ENCODE results near the gene PLPPR2.
A peak's percentile ranks its signal among the peaks of the same experiment; 100 is the strongest.
"Not testable (repeated sequence)": the region's sequence is repeated elsewhere in the genome, so short reads cannot be mapped to it uniquely, and the experiment has no call there.

The PLPPR2 gene, protein sequence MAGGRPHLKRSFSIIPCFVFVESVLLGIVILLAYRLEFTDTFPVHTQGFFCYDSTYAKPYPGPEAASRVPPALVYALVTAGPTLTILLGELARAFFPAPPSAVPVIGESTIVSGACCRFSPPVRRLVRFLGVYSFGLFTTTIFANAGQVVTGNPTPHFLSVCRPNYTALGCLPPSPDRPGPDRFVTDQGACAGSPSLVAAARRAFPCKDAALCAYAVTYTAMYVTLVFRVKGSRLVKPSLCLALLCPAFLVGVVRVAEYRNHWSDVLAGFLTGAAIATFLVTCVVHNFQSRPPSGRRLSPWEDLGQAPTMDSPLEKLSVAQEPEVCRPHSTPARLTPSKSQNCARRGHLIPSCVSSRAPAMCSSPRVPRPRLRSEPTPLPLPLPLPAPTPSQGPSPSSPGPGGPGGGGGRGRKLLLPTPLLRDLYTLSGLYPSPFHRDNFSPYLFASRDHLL

DNA sequence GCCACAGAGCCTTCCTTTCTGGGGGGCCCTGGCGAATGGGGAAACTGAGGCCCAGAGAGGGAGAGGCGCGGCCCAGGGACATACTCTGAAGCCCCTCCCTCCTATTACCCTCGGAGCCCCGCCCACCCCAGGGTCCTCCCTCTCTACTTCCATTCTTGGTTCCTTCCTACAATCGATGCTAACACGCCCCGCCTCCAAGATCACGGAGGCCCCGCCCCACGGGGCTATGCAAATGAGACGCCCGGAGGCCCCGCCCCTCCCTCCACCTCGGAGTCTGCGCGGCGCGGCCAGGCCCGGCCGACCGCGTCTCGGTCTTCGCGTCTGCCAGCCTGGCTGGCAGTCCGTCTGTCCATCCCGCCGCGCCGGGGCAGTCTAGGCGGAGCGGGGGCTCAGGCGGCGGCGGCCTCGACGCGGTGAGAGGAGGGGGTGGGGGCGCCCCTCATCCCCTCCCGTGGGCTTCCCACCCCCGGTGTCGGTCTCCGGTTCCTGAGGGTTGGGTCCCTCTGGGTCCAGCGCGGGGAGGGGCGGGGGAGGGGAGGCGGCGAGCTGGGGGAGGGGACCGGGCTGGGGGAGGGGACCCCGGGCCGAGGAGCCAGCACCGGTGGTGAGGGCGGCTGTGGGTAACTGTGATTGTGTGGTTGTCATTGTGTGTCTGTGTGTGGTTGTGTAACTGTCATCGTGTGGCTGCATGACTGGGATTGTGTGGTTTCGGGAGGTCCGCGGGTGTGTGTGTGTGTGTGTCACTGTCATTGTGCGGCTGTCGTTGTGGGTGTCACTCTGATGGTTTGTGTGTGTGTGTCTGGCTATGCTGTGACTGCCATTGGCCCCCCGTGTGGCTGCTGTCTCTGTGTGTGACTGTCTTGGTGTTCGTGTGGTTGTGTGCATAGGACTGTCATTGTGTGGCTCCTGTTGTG is at the start of gene PLPPR2:
TSS of gene PLPPR2 (plus strand) at position 273 of the 914 bp plus-strand sequence. CDS start 2,242 bp downstream, outside the sequence.
- peak; percentile 49 to 66 for DNase-seq (ENCODE audit: low read depth in 2 of 2)

DNA sequence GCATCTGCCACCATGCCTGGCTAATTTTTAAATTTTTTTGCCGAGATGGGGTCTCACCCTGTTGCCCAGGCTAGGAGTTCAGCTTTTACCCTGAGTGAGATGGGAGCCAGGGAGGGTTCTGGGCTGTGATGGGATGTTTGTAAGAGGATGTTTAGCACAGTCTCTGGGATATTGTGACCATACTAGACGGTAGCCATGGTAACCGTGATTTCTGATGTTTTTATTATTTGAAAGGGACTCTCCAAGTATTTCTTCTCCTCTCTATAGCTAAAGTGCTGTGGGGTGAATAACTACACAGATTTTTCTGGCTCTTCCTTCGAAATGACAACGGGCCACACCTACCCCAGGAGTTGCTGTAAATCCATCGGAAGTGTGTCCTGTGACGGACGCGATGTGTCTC is 48.9 kb upstream of the PLPPR2 start:
- no peak for DNase-seq (ENCODE audit: low read depth in 2 of 2)

DNA sequence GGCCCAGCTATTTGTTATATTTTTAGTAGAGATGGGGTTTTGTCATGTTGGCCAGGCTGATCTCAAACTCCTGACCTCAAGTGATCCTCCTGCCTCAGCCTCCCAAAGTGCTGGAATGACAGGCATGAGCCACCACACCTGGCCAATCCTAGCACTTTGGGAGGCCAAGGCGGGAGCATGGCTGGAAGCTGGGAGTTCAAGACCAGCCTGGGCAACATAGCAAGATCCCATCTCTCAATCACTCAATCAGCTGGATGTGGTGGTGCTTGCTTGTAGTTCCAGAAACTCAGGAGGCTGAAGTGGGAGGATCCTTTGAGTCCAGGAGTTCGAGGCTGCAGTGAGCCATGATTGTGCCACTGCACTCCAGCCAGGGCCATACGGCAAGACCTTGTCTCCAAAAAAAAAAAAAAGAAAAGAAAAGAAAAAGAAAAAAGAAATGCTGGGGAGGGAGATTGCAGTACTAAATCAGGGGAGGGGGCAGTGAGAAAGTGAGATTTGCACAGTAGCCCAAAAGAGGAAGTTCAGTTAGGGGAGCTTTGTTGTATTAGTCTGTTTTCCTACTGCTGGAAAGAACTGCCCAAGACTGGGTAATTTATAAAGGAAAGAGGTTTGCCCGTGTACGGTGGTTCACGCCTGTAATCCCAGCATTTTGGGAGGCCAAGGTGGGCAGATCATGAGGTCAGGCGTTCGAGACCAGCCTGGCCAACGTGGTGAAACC is 34.8 kb upstream of the PLPPR2 start:
- DNase-seq (ENCODE audit: low read depth in 2 of 2), result not testable (repeated sequence)

DNA sequence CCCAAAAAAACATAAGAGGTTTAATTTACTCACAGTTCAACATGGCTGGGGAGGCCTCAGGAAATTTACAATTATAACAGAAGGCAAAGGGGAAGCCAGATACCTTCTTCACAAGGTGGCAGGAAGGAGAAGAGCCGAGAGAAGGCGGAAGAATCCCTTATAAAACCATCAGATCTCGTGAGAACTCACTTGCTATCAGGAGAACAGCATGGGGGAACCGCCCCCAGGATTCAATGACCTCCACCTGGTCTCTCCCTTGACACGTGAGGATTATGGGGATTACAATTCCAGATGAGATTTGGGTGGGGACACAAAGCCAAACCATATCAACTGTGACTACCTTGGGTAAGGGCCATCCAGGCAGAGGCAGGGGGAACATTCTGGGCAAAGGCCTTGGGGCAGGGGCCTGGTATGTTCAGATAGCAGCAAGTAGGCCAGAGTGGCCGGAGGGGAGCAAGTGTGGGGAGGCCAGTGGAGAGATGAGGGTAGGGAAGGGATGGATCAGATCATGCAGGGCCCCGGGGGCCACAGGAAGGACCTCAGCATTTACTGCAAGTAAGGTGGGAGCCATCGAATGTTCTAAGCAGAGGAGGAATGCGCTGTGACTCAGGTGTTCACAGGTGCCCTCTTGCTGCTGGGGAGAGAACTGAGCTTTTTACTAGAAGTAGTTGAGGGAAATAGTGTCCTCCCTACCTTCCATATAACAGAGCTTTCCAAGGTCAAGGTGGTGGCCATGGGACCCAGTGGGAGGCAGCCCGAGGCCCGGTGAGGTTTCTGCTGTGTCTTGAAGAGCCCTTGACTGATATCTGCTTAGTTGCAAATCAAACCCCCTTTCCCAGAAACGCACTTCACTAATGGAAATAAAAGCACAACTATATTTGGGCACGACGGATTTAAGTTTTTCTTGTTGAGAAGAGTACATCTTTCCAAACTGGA is 33.8 kb upstream of the PLPPR2 start:
- DNase-seq (ENCODE audit: low read depth in 2 of 2), result no peak

DNA sequence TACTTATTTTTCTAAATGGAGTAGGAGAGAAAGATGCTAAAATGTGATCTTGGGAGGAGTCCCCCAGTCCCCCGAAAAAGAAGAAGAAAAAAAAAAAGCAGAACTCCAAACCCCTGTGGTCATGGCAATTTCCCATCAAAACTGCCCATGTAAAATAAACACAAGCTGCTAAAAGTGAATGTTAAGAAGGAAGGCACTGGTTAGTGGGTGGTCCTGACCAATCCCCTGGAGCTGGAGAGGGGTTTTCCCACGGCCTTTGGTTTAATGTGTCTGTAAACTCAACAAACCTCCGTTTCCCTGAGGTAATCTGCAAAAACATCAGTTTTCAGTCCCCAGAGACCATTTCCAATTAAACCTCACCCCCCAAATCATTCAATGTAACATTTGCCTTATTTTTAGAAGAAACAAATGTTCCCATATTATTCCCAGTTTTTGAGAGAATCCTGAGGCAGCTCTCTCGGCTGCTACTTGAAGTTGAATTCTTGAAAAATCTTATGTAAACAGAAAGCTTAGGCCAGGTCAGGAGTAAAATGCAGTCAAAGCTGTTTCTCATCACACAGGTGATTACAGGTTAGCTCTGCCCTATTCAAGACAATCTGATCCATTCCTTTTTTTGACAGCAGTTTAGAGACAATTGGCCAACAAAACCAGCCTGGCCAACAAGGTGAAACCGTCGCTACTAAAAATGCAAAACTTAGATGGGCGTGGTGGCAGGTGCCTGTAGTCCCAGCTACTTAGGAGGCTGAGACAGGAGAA is 32.8 kb upstream of the PLPPR2 start:
- DNase-seq (ENCODE audit: low read depth in 2 of 2), result no peak

DNA sequence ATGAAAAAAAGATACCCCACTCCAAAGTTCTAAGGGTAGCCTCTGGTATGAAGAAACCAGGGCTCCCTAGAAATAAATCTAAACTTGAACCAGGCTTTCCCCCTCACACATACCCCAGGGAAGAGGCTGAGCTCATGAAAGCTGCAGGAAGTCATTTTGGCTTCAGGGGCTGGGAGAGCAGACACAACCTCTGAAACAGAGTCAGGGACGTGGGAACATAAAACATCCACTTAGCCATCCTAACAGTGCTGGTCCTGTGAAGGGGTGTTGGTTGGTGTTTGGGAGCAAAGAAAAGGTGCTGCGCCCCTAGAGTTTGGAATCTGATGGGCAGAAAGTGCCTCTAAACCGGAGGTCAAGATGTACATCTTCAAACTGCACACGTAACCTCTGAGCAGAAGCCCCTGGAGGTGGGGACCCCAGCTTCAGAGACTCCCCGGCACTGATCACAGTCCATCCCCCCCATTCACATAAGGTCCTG is 31.6 kb upstream of the PLPPR2 start:
- no peak for DNase-seq (ENCODE audit: low read depth in 2 of 2)

DNA sequence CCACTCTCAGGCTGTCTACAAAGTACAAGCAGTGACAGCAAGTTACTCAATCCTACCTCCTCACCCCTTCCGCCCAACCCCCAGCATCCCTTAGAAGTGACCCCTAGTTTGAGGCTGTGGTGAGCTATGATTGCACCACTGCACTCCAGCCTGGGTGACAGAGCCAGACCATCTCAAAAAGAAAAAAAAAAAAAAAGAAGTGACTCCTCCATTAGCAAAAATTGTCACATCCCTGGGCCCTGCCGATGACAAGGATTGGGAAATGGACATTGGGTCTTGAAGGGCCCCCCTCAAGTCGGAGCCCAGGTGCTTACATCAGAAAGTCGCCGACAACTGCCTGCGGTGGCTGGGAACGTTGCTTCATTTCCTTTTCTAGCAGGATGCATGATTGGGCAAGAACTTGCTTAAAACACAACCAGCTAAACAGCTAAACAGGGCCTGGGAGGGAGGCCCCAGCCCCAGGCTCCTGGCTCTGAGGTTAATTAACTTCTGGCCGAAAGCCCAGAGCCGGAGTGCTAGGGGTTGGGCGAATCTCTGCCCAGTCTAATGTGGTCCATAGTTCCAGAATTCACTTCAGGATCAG is 31.1 kb upstream of the PLPPR2 start:
- DNase-seq (ENCODE audit: low read depth in 2 of 2), result no peak

DNA sequence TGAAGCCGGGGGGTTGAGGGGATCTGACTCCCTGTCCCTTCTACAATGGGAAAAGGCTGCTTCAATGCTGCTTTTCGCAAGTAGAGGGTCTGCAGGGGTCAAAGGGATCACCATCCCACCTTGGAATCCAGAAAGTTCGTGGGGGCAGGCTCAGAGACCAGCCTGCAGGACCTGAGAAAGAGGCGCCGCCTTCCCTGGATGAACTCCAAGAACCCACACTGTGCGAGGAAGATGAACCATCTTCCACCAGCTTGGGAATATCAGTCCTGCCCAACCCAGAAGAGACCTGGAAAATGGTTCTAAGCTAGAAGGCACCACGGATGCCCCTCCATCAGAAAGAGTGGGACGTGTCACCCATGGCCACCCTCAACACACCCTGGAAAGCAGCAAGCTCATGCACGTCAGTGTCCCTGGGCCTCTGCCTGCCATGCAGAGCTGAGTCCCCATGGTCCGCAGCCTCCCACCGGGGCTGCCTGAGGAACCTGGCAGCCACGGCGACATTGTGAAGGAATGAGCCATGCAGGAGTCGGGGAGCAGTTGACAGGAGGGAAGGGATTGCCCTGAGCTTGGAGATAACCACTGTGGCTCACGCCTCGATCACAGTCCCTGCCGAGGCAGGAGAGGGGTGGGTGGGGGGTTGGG is 30.4 kb upstream of the PLPPR2 start:
- DNase-seq (ENCODE audit: low read depth in 2 of 2), result no peak

DNA sequence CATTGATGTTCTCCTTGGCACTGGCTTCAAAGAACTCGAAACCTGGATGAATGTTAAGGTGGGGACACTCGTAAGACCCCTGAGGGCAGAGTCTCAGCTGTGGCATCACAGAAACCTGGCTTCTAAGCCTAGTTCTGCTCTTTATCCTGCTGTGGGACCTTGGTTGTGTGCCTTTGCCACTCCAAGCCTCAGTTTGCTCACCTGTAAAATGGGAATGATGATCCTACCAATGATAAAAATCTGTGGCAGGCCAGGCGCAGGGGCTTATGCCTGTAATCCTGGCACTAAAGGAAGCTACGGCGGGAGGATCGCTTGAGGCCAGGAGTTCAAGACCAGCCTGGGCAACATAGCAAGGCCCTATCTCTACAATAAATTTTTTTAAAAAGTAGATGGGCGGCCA is 29.7 kb upstream of the PLPPR2 start:
- DNase-seq (ENCODE audit: low read depth in 2 of 2), result no peak

DNA sequence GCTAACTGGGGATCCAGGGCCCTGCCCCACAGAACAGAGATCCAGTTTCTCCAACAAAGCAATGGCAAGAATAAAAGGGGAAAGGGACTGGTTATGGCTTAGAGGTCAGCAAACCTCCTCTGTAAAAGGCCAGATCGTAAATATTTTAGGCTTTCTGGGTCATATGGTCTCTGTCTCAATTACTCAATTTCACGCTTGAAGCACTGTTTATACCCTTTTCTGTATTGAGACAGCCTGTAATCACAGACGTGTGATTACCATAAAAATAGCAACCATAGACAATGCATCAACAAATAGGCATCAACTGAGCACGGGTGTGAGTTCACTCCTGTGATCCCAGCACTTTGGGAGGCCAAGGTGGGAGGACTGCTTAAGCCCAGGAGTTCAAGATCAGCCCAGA is 25.1 kb upstream of the PLPPR2 start:
- DNase-seq (ENCODE audit: low read depth in 2 of 2), result no peak

DNA sequence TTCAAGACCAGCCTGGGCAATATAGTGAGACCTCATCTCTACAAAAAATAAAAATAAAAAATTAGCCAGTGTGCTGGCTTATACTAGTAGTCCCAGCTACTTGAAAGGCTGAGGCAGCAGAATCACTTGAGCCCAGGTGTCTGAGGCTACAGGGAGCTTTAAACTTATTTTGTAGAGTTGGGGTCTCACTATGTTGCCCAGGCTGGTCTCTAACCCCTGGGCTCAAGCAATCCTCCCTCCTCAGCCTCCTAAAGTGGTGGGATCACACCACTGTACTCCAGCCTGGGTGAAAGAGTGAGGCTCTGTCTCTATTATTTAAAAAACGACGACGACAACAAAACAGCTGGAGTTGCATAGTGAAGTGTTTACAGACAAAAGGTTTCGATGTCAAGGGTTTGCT is 23.7 kb upstream of the PLPPR2 start:
- no peak for DNase-seq (ENCODE audit: low read depth in 2 of 2)

DNA sequence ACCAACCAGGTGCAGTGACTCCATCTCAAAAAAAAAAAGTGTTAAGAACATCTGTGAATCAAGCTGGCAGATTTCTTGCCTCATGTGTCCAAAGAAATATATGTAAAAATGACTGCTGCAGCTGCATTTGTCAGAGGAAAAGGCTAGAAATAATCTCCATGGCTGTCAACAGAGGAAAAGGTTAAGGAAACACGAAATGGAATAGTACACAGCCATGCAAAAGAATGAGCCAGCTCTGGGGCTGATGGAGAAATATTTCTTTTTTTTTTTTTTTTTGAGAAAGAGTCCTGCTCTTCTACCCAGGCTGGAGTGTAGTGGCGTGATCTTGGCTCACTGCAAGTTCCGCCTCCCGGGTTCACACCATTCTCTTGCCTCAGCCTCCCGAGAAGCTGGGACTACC is 22.4 kb upstream of the PLPPR2 start:
- no peak for DNase-seq (ENCODE audit: low read depth in 2 of 2)

DNA sequence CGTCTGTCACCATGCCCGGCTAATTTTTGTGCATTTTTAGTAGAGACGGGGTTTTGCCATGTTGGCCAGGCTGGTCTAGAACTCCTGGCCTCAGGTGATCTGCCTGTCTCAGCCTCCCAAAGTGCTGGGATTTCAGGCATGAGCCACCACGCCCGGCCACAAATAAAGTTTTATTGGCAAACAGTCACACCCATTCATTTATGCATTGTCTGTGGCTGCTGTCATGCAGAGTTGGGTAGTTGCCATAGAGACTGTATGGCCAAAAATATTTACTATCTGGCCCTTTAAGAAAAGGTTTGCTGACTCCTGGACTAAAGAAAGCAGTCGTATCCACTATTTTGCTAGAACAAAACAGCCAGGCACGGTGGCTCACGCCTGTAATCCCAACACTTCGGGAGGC is 21.4 kb upstream of the PLPPR2 start:
- not testable (repeated sequence) for DNase-seq (ENCODE audit: low read depth in 2 of 2)

DNA sequence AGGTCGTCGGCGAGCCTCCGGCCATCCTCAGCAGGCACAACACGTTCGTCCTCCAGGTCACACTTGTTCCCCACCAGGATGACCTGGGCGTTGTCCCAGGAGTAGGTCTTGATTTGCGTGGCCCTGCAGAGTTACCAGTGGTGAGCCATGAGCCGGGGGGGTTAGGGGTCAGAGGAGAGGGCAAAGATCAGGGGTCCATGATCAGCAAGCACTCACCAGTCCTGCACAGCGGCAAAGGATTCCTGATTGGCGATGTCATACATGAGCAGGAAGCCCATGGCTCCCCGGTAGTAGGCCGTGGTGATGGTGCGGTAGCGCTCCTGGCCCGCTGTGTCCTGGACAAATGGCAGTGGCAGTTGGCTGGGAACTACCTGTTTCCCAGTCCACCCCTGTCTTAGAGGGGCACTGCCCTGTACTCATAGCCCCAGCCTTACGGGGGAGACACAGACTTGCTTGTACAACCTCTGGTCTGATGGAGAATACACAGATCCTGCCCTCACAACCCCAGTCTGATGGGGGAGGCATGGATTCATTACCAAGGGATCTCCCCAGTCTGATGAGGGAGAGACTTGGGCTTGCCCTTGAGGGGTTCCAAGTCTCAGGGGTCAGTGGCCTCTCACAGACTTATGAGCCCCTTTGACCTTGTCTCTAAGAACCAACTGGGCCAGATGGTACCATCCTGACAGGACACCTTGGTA is 19.6 kb upstream of the PLPPR2 start:
- no peak for DNase-seq (ENCODE audit: low read depth in 2 of 2)

DNA sequence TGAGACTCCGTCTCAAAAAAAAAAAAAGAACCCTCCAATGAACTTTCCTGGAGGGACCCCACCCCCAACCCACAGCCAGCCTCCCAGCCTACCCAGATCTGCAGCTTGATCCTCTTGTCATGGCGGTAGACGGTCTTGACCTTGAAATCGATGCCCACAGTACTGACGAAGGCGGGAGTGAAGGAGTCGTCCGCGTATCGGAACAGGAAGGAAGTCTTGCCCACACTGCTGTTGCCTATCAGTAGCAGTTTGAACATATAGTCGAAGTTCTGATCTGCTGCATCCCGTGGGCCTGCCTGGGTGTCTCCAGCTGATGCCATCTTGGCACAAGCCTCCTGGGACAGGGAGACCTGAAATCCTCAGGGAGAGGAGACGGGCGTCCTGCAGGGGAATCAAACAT is 18.2 kb upstream of the PLPPR2 start:
- no peak for DNase-seq (ENCODE audit: low read depth in 2 of 2)

DNA sequence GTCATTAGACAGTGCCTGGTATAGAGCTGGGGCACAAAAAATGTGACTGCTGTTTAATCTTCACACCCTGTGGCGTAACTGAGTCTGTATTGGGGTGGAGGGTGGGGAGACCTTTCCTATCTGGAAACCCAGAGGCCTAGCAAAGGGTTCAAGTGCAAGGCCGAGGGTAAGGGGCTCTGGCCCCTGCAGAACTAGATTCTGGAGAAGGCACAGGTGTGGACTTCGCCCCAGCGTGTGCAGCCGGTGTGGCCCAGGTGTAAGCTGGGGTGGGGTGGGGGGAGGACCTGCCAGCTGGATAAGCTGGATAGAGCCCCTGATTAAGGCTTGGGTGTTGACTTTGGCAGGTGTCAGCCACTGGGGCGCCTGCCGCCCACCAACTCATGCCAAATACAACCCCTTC is 17.1 kb upstream of the PLPPR2 start:
- DNase-seq (ENCODE audit: low read depth in 2 of 2), result no peak

DNA sequence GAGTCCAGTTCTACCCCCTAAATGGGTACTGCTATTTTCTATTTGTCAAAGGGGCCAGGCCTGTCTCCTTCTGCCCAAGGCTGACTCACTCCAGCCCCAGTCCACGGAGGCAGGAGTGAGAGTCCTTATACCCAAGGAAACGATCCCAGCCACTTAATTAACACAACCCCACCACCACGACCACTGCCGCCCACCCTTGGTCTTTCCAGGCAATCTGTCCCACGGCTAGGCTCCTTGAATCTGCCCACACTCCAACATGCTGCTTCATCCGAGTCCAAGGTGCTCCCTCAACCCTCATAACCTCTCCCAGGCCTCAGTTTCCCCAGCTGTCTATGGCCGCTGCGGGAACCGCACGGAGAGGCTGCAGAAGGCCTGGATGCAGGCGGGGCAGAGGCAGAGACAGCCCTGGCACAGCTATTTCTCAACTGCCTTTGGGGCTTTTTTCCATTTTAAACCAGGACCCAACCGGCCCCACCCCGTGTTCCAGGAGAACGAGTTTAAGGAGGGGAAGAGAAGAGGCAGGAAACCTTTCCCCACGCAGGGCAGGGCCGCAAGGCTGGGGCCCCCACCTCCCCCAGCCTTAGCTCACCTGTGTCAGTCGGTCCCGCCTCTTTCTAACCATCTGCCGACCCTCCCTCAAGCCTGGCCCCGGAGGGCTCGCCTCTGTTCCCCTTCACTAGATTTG is 16.5 kb upstream of the PLPPR2 start:
- no peak for DNase-seq (ENCODE audit: low read depth in 2 of 2)

Data from stimulated activated CD8-positive, alpha-beta memory T cell treated with anti-CD3 and anti-CD28 coated beads, Interleukin-2, amount 100 ng/mL, for 1 hour (primary cell).